GM12878 (cell line): ENCODE results near the gene MAD1L1. TPM values are rescaled to one million over a fixed set of nuclear protein-coding genes. Genes with fewer than 3 reads are reported as not detected.

ENCODE experiments used
- ATAC-seq: fragments of 200-7000 bp; cut with Tn5 transposase; 3 replicates; pipeline ENCODE4 v1.9.1; 2020; ENCODE audit warnings: mild to moderate bottlenecking, moderate library complexity
- BruUV-seq: library from RNA; stranded (reverse); fragments of 400-500 nt; replicated peaks from 2 replicates; lab custom pipeline; 2021; lab: Mats Ljungman, UMichigan
- CTCF ChIA-PET: fragments of 300-600 bp; sonication (Branson Sonifier 250); formaldehyde crosslinking; extraction: SDS; loops from one replicate; lab custom pipeline; 2021; ENCODE audit warnings: inconsistent platforms; lab: Yijun Ruan, JAX
- POLR2A ChIA-PET: fragments of 350-600 bp; formaldehyde crosslinking; extraction: SDS; loops from one replicate; lab custom pipeline; 2021; ENCODE audit warnings: inconsistent platforms; lab: Charles Lee
- RAD21 ChIA-PET: fragments of 300-600 bp; sonication (Branson Sonifier 250); formaldehyde crosslinking; loops from one replicate; lab custom pipeline; 2023; ENCODE audit warnings: antibody characterized with exemption; ENCODE audit not compliant: unreplicated experiment; lab: Charles Lee
- SMC1A ChIA-PET: fragments of 300-600 bp; sonication (Branson Sonifier 250); formaldehyde crosslinking; loops from one replicate; lab custom pipeline; 2023; ENCODE audit not compliant: unreplicated experiment, uncharacterized antibody; lab: Charles Lee
- DNase-seq: peaks from one replicate; pipeline ENCODE4 v3.0.0-alpha.2; 2011; ENCODE audit warnings: low read depth, low spot score
- FAIRE-seq: peaks from 3 replicates; lab custom pipeline; 2011; peaks lifted over from hg19 to GRCh38; lab: Jason Lieb, UNC
- H2AFZ ChIP-seq: 2 replicates; pipeline ENCODE4 v1.6.0; 2011; ENCODE audit warnings: low read depth, low read length, control low read depth; ENCODE audit not compliant: control insufficient read depth
- H3K27ac ChIP-seq: 2 replicates; pipeline ENCODE4 v1.5.1; 2011; ENCODE audit warnings: control low read depth; ENCODE audit not compliant: control insufficient read depth, insufficient read depth
- H3K27me3 ChIP-seq, 2 experiments: replicated peaks in 1 of 2; 2 replicates each; pipeline versions ENCODE4 v1.6.0 to v1.6.1; 2011; ENCODE audit warnings: low read length in 1 of 2; ENCODE audit not compliant: control insufficient read depth in 2 of 2, insufficient read depth in 2 of 2
- H3K36me3 ChIP-seq, 2 experiments: 2 replicates each; pipeline ENCODE4 v1.5.1; 2011; ENCODE audit warnings: low read length in 1 of 2; ENCODE audit not compliant: control insufficient read depth in 2 of 2, insufficient read depth in 2 of 2
- H3K4me1 ChIP-seq: 2 replicates; pipeline ENCODE4 v1.6.1; 2011; ENCODE audit warnings: mild to moderate bottlenecking, low read length, moderate library complexity, mixed read lengths; ENCODE audit not compliant: control insufficient read depth, insufficient read depth
- H3K4me2 ChIP-seq: 2 replicates; pipeline ENCODE4 v1.6.0; 2011; ENCODE audit warnings: control low read depth; ENCODE audit not compliant: control insufficient read depth, insufficient read depth
- H3K4me3 ChIP-seq: fragments of 200-600 bp; sonication (generic); 2 replicates; pipeline ENCODE4 v1.5.1; 2016
- H3K79me2 ChIP-seq: 2 replicates; pipeline ENCODE4 v1.6.0; 2011; ENCODE audit warnings: low read length; ENCODE audit not compliant: control insufficient read depth, insufficient read depth
- H3K9ac ChIP-seq: 2 replicates; pipeline ENCODE4 v1.8.0; 2011; ENCODE audit warnings: low read length, control low read depth, mixed read lengths; ENCODE audit not compliant: control insufficient read depth, insufficient read depth
- H3K9me3 ChIP-seq: replicated peaks from 3 replicates; pipeline ENCODE4 v1.5.1; 2011; ENCODE audit warnings: mild to moderate bottlenecking, low read length; ENCODE audit not compliant: control insufficient read depth, insufficient read depth
- H4K20me1 ChIP-seq: 2 replicates; pipeline ENCODE4 v1.6.0; 2011; ENCODE audit not compliant: control insufficient read depth, insufficient read depth
- CHD2 ChIP-seq: IDR thresholded peaks from 2 replicates; pipeline ENCODE4 v1.6.1; 2011; ENCODE audit warnings: low read depth, low read length, improper control_type of control experiment, borderline replicate concordance
- ESRRA ChIP-seq: IDR thresholded peaks from 2 replicates; pipeline ENCODE4 v1.6.1; 2012; ENCODE audit warnings: mild to moderate bottlenecking, low read length, improper control_type of control experiment
- GABPA ChIP-seq: IDR thresholded peaks from 2 replicates; pipeline ENCODE4 v1.6.1; 2014; ENCODE audit warnings: antibody characterized with exemption, low read depth, mild to moderate bottlenecking, inconsistent platforms
- GATAD2B ChIP-seq: fragments of 450-650 bp; conservative IDR thresholded peaks from 2 replicates; pipeline ENCODE4 v1.6.1; 2017; ENCODE audit warnings: low read depth, mild to moderate bottlenecking, moderate library complexity
- HCFC1 ChIP-seq: fragments of 150-350 bp; IDR thresholded peaks from 2 replicates; pipeline ENCODE4 v1.6.1; 2014; ENCODE audit warnings: low read length
- KAT2A ChIP-seq: conservative IDR thresholded peaks from 2 replicates; pipeline ENCODE4 v1.6.1; 2011; ENCODE audit warnings: low read depth, low read length; ENCODE audit not compliant: control insufficient read depth
- MTA2 ChIP-seq: fragments of 450-650 bp; IDR thresholded peaks from 2 replicates; pipeline ENCODE4 v1.6.1; 2016; ENCODE audit warnings: low read depth, mild to moderate bottlenecking, moderate library complexity
- MXI1 ChIP-seq: fragments of 150-350 bp; IDR thresholded peaks from 2 replicates; pipeline ENCODE4 v1.6.1; 2011; ENCODE audit warnings: low read depth, mild to moderate bottlenecking, inconsistent platforms, low read length, improper control_type of control experiment
- MYB ChIP-seq: fragments of 150-350 bp; IDR thresholded peaks from 2 replicates; pipeline ENCODE4 v1.6.1; 2014; ENCODE audit warnings: mild to moderate bottlenecking, low read depth, low read length, borderline replicate concordance
- PAX8 ChIP-seq: fragments of 450-650 bp; IDR thresholded peaks from 2 replicates; pipeline ENCODE4 v1.6.1; 2017; ENCODE audit warnings: mild to moderate bottlenecking, moderate library complexity
- YY1 ChIP-seq: IDR thresholded peaks from 2 replicates; pipeline ENCODE4 v1.6.1; 2011; ENCODE audit warnings: low read depth, mild to moderate bottlenecking, low read length
- ZBED1 ChIP-seq: IDR thresholded peaks from 2 replicates; pipeline ENCODE4 v1.6.1; 2016; ENCODE audit warnings: borderline replicate concordance
- WGBS: methylation state at CpG from one replicate; pipeline ENCODE4 v1.1.6; 2016; ENCODE audit warnings: low lambda C conversion rate; ENCODE audit not compliant: insufficient replicate concordance, insufficient coverage; ENCODE audit errors: missing lambda C conversion rate; 5-methylcytosine and 5-hydroxymethylcytosine counted together
- in situ Hi-C: fragments of 300-500 bp; cut with MboI; formaldehyde crosslinking; loops from 9 replicates; pipeline ENCODE4 v1.14.3; 2018; ENCODE audit warnings: mixed read lengths
- intact Hi-C: fragments of 100-400 bp; cut with micrococcal nuclease; formaldehyde crosslinking; loops from one replicate; pipeline ENCODE4 v1.14.2; 2022; ENCODE audit not compliant: unreplicated experiment
- polyA plus RNA-seq, 11 experiments: library from polyadenylated mRNA; depleted of rRNA in 4 of 11; unstranded in 6 of 11; stranded (reverse) in 5 of 11; fragments of >200 nt; fragmentation: Nextera tagmentation in 4 of 11; fragmentation: Illumina TruSeq in 1 of 11; extraction: Ambion mirVana in 4 of 11; extraction: Trizol in 1 of 11; gene quantifications; 1 replicate in 1 of 11; 2 replicates in 10 of 11; pipeline versions ENCODE4 v1.2.1 to v1.2.3, GENCODE V29; 2011 to 2016; ENCODE audit warnings: inconsistent platforms in 2 of 11, missing spikeins in 2 of 11, low read depth in 1 of 11
- total RNA-seq, 4 experiments: library from RNA; depleted of rRNA in 3 of 4; stranded (reverse); fragments of >200 nt in 3 of 4; fragmentation: Illumina TruSeq in 1 of 4; extraction: Trizol in 1 of 4; gene quantifications; 2 replicates each; pipeline versions ENCODE4 v1.2.1 to v1.2.3, GENCODE V29; 2013 to 2021
- TF ChIP-seq, protein P1 (sequence below): fragments of 450-650 bp; formaldehyde crosslinking; IDR thresholded peaks from 2 replicates; pipeline ENCODE4 v1.4.0; 2020; ENCODE audit warnings: mild to moderate bottlenecking, moderate library complexity
- TF ChIP-seq, protein P2 (sequence below): fragments of 450-650 bp; conservative IDR thresholded peaks from 2 replicates; pipeline ENCODE4 v1.6.1; 2017; ENCODE audit warnings: mild to moderate bottlenecking, moderate library complexity
- TF ChIP-seq, protein P3 (sequence below): fragments of 450-650 bp; IDR thresholded peaks from 2 replicates; pipeline ENCODE4 v1.6.1; 2014; ENCODE audit warnings: mild to moderate bottlenecking
- TF ChIP-seq, protein P4 (sequence below): fragments of 450-650 bp; IDR thresholded peaks from 2 replicates; pipeline ENCODE4 v1.6.1; 2017; ENCODE audit warnings: mild to moderate bottlenecking, low read depth, inconsistent platforms; ENCODE audit not compliant: poor library complexity, severe bottlenecking

The MAD1L1 gene
- total and polyA plus RNA-seq, 10 of the 15 experiments (the other 5 are each of a cell fraction or from before 2014, with no cell fraction given), result 2.2 to 76.8 (median 38.3) TPM

DNA sequence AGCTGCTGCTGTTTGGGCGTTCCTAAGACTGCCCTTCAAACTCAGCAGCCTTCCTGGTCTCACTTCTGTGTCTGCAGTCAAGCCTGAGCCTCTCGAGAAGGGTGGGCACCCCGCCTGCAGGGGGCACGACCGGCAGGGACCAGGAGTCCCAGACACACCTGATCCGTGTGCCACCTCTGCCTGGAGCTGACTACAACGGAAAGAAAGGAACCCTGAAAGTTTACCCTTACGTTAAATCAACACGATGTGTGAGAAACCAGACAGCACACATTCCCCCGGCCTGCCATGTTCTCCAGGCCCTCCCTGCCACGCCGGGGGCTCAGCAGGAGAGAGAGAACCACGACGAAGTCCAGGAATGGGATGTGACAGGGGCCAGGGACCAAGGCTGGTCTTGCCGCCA lies 5.0 kb downstream of the MAD1L1 start (continued):
- TF ChIP-seq, protein P1, sequence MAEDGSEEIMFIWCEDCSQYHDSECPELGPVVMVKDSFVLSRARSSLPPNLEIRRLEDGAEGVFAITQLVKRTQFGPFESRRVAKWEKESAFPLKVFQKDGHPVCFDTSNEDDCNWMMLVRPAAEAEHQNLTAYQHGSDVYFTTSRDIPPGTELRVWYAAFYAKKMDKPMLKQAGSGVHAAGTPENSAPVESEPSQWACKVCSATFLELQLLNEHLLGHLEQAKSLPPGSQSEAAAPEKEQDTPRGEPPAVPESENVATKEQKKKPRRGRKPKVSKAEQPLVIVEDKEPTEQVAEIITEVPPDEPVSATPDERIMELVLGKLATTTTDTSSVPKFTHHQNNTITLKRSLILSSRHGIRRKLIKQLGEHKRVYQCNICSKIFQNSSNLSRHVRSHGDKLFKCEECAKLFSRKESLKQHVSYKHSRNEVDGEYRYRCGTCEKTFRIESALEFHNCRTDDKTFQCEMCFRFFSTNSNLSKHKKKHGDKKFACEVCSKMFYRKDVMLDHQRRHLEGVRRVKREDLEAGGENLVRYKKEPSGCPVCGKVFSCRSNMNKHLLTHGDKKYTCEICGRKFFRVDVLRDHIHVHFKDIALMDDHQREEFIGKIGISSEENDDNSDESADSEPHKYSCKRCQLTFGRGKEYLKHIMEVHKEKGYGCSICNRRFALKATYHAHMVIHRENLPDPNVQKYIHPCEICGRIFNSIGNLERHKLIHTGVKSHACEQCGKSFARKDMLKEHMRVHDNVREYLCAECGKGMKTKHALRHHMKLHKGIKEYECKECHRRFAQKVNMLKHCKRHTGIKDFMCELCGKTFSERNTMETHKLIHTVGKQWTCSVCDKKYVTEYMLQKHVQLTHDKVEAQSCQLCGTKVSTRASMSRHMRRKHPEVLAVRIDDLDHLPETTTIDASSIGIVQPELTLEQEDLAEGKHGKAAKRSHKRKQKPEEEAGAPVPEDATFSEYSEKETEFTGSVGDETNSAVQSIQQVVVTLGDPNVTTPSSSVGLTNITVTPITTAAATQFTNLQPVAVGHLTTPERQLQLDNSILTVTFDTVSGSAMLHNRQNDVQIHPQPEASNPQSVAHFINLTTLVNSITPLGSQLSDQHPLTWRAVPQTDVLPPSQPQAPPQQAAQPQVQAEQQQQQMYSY (CRISPR knock-in tag), result no peak
- TF ChIP-seq ZBED1, result no peak
- no peak for TF ChIP-seq PAX8
- TF ChIP-seq GATAD2B, result no peak

DNA sequence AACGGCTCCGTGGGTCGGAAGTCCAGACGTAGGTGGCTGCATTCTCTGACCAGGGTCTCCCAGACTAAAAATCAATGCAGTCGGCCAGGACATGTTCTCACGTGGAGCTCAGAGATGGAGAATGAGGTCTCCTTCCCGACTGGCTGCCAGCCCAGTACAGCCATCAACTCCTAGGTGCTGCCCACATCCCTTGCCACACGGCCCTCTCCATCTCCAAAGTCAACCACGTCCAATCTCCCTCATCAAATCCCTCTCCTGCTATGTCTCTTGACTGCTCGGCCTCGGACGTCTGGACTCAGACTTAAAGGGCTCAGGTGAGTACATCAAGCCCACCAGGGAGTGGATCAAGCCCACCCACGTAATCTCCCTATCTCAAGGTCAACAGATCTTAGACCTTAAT lies 6.9 kb downstream of the MAD1L1 start:
- in situ Hi-C loops (no loop called here), intact Hi-C loops (no loop called here)
- ChIA-PET SMC1A (no interaction called here), RAD21 (no interaction called here), CTCF (no interaction called here), POLR2A (no interaction called here)
- Histone ChIP-seq H3K4me1 (no peaks in the 10 kb centered on the region), H4K20me1 (peaks cover 2% of the 10 kb centered on the region; the same call in 1 of the 2 replicates), H3K4me3 (no peak overlapping the region), H3K27ac (no peak overlapping the region), H3K4me2 (no peak overlapping the region), H3K9me3 (no peaks in the 10 kb centered on the region), H3K9ac (no peak overlapping the region), H3K79me2 (peaks cover 11% of the 10 kb centered on the region), H3K27me3 (no peaks in the 10 kb centered on the region), H3K36me3 (peaks cover 14 to 41% of the 10 kb centered on the region in 2 experiments), H2AFZ (no peak overlapping the region)
- no peak for FAIRE-seq
- no TSS peak for BruUV-seq
- ATAC-seq, result no peak
- 92% methylated on average over 13 of the region's 13 CpGs for WGBS
- DNase-seq, result no peak
- no peak for TF ChIP-seq ESRRA
- no peak for TF ChIP-seq MXI1
- no peak for TF ChIP-seq MTA2
- TF ChIP-seq MYB, result no peak
- TF ChIP-seq, protein P2, sequence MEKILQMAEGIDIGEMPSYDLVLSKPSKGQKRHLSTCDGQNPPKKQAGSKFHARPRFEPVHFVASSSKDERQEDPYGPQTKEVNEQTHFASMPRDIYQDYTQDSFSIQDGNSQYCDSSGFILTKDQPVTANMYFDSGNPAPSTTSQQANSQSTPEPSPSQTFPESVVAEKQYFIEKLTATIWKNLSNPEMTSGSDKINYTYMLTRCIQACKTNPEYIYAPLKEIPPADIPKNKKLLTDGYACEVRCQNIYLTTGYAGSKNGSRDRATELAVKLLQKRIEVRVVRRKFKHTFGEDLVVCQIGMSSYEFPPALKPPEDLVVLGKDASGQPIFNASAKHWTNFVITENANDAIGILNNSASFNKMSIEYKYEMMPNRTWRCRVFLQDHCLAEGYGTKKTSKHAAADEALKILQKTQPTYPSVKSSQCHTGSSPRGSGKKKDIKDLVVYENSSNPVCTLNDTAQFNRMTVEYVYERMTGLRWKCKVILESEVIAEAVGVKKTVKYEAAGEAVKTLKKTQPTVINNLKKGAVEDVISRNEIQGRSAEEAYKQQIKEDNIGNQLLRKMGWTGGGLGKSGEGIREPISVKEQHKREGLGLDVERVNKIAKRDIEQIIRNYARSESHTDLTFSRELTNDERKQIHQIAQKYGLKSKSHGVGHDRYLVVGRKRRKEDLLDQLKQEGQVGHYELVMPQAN, result no peak
- TF ChIP-seq HCFC1, result no peak
- TF ChIP-seq, protein P3, sequence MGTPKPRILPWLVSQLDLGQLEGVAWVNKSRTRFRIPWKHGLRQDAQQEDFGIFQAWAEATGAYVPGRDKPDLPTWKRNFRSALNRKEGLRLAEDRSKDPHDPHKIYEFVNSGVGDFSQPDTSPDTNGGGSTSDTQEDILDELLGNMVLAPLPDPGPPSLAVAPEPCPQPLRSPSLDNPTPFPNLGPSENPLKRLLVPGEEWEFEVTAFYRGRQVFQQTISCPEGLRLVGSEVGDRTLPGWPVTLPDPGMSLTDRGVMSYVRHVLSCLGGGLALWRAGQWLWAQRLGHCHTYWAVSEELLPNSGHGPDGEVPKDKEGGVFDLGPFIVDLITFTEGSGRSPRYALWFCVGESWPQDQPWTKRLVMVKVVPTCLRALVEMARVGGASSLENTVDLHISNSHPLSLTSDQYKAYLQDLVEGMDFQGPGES, result no peak
- TF ChIP-seq GABPA, result no peak
- TF ChIP-seq, protein P4, sequence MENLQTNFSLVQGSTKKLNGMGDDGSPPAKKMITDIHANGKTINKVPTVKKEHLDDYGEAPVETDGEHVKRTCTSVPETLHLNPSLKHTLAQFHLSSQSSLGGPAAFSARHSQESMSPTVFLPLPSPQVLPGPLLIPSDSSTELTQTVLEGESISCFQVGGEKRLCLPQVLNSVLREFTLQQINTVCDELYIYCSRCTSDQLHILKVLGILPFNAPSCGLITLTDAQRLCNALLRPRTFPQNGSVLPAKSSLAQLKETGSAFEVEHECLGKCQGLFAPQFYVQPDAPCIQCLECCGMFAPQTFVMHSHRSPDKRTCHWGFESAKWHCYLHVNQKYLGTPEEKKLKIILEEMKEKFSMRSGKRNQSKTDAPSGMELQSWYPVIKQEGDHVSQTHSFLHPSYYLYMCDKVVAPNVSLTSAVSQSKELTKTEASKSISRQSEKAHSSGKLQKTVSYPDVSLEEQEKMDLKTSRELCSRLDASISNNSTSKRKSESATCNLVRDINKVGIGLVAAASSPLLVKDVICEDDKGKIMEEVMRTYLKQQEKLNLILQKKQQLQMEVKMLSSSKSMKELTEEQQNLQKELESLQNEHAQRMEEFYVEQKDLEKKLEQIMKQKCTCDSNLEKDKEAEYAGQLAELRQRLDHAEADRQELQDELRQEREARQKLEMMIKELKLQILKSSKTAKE, result no peak
- no peak for TF ChIP-seq CHD2
- TF ChIP-seq YY1, result no peak
- TF ChIP-seq KAT2A, result no peak
